ENCODE results near the gene ACAN. TPM values are rescaled to one million over a fixed set of nuclear protein-coding genes. Genes with fewer than 3 reads are reported as not detected.
A peak's percentile ranks its signal among the peaks of the same experiment; 100 is the strongest.

The ACAN gene
- total and polyA plus RNA-seq, 8 donors, result under 0.01 to 2.0 (median 0.40) TPM; not detected in 4

DNA sequence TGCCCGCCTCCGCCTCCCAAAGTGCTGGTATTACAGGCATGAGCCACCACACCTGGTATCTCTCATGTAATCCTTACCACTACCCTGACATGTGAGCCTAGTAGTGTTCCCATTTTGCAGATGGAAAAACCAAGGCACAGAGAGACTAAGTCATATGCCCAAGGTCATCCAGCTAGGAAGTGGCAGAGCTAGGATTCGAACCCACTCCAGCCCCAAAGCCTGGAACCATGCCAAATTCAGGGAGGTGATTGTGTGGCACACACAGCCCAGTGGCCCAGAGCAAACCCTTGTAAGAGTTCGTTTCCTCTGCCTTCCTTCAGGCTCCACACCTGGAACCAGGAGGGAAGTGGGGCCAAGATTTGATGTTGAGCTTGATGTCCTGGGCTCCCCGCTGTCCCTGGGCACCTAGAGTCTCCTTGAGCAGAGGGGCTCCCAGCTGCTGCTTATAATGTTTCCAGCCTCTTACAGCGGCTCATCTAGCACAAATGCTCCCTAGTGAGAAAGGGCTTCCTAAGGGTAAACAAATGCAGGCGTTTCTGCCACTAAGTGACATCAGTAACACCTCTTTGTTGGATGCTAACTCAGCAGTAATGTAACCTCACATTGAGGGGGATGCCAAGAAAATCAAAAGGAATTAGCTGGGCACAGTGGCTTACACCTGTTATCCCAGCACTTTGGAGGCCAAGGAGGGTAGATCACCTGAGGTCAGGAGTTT lies 88.5 kb downstream of the ACAN start:
- 76 to 83% (median 76%) methylated on average over 6 to 7 of the region's 7 CpGs for whole genome bisulfite sequencing, 5 donors
- Histone ChIP-seq H3K36me3 (no peaks in the 10 kb centered on the region), H3K27ac (no peak overlapping the region), H3K4me1 (peaks cover 15 to 25% (median 22%) of the 10 kb centered on the region in 4 donors), H3K27me3 (peaks cover 0 to 38% (median 17%) of the 10 kb centered on the region in 3 donors), H3K9me3 (no peaks in the 10 kb centered on the region), H3K4me3 (no peak overlapping the region)
- TF ChIP-seq, protein P1, sequence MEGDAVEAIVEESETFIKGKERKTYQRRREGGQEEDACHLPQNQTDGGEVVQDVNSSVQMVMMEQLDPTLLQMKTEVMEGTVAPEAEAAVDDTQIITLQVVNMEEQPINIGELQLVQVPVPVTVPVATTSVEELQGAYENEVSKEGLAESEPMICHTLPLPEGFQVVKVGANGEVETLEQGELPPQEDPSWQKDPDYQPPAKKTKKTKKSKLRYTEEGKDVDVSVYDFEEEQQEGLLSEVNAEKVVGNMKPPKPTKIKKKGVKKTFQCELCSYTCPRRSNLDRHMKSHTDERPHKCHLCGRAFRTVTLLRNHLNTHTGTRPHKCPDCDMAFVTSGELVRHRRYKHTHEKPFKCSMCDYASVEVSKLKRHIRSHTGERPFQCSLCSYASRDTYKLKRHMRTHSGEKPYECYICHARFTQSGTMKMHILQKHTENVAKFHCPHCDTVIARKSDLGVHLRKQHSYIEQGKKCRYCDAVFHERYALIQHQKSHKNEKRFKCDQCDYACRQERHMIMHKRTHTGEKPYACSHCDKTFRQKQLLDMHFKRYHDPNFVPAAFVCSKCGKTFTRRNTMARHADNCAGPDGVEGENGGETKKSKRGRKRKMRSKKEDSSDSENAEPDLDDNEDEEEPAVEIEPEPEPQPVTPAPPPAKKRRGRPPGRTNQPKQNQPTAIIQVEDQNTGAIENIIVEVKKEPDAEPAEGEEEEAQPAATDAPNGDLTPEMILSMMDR (IDR thresholded peaks at IDR 0.05), result no peak
- no peak for TF ChIP-seq POLR2A (IDR thresholded peaks at IDR 0.05)
- no peak for TF ChIP-seq EP300 (IDR thresholded peaks at IDR 0.05)
- no peak for TF ChIP-seq POLR2AphosphoS5 (IDR thresholded peaks at IDR 0.05)
- intact Hi-C loops (cut with DNase I; ENCODE audit: low total_unique reads), result no loop called here
- no peak for DNase-seq

DNA sequence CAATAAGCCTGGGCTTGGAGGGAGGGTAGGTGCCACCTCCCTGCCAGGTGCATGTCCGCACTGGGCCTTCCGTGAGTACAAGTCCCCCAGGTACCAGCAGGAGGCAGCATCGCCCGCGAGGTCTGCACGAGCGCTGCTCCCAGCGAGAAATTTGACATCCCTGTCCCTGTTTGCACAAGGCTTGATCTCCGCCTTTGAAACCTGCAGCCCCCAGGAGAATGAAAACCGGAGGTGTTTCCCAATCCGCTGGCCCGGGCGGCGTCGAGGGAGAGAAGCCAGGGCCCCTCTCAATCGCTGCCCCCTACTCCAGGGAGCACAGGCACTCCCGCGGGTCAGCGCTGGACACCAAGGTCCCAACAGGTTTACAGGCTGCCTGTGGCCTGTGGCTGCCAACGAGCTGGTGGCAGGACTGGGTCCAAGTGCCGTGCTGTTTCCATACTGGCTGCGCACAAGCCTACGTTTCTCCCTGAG lies 91.1 kb downstream of the ACAN start:
- H3K9me3 ChIP-seq, result no peaks in the 10 kb centered on the region
- 1 to 6% (median 1%) methylated on average over 11 to 23 of the region's 23 CpGs for WGBS, 5 donors
- DNase-seq, result peak; percentile 76 to 88
- intact Hi-C loops (cut with DNase I; ENCODE audit: low total_unique reads), result no loop called here
- H3K27me3 ChIP-seq, result peaks cover 0 to 38% (median 17%) of the 10 kb centered on the region in 3 donors
- peaks cover 0 to 6% (median 2%) of the 10 kb centered on the region in 4 donors for H3K36me3 ChIP-seq
- peak overlapping the region in 1 of 5 donors; percentile 54 for H3K27ac ChIP-seq
- H3K4me1 ChIP-seq, result peaks cover 27 to 40% (median 37%) of the 10 kb centered on the region in 4 donors
- peak overlapping the region; percentile 43 to 71 (median 54) for H3K4me3 ChIP-seq
- no peak for TF ChIP-seq POLR2AphosphoS5 (IDR thresholded peaks at IDR 0.05)
- TF ChIP-seq, protein P1 (IDR thresholded peaks at IDR 0.05), result peak in 5 of 7 experiments; percentile 49 to 70 (median 51)

DNA sequence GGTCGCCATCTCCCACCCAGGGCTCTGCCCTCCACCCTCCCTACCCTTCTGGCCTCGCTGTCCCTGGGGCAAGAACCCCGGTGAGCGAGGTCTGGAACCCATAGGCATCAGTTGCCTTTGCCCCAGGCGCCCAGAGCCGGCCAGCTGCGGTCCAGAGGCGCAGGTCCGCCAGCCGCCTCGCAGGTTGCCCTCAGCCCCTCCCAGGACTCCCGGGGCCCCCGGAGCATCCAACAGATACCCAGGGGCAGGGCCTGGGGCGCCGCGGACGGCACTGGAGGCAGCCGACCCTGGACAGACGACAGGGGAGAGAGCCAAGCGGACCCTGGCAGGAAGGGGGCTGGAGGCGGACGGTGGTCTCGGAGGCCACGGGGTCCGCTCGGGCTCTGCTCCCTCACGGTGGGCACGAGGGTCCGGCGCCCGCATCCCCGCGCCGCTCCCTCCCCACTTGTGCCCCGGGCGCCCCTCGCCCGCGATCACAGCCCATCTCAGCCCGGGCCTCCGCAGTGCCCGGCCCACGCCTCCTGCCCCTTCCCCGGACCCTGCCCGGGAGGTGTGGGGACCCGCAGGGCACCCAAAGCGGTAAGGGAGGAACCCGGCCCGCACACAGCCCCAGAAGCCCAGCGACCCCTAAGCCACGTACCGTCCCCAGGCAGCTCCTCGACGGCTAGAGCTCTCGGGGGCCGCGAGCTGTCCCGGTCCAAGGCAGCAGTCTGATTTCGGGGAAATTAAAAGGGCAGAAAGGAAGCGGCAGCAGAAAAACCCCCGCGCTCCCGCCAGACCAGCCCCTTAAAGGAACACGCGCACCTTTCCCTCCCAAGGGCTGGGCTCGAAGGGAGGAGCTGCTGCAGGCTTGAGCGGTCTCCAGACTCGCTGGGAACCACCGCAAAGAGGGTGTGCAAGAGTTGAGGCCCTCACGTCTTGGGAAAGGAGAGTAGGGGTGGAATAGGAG lies 91.9 kb downstream of the ACAN start, which contains the start of gene HAPLN3:
HAPLN3 (minus strand) TSS at position 726 of the 949 bp plus-strand sequence. CDS start 8,246 bp downstream, outside the sequence.
- Histone ChIP-seq H3K4me3 (peak within 1 kb of the TSS; percentile 43 to 71 (median 54)), H3K27me3 (peaks cover 0 to 38% (median 17%) of the 10 kb centered on the region in 3 donors), H3K9me3 (no peaks in the 10 kb centered on the region), H3K36me3 (peaks cover 0 to 10% (median 2%) of the 10 kb centered on the region in 4 donors), H3K27ac (peak within 1 kb of the TSS in 2 of 5 donors; percentile 28 to 54), H3K4me1 (peaks cover 27 to 40% (median 37%) of the 10 kb centered on the region in 4 donors)
- peak; percentile 49 to 68 for DNase-seq
- no peak for TF ChIP-seq POLR2A (IDR thresholded peaks at IDR 0.05)
- TF ChIP-seq, protein P1 (IDR thresholded peaks at IDR 0.05), result no peak
- TF ChIP-seq EP300 (IDR thresholded peaks at IDR 0.05), result no peak
- TF ChIP-seq POLR2AphosphoS5 (IDR thresholded peaks at IDR 0.05), result no peak
- WGBS, 5 donors, result 1 to 2% (median 2%) methylated on average over 14 to 70 of the region's 70 CpGs
- intact Hi-C loops (cut with DNase I; ENCODE audit: low total_unique reads), result no loop called here

All from stomach (tissue), 9 donors.